Fibroblast of lung (primary cell): Measurements from ENCODE around the gene CBLC.

Experiments
- CTCF ChIP-seq, 2 donors: IDR thresholded peaks in 1 of 2; conservative IDR thresholded peaks in 1 of 2; 1 replicate in 1 of 2; 2 replicates in 1 of 2; pipeline ENCODE4 v1.5.1; 2011 to 2012; ENCODE audit warnings: low read length in 2 of 2, control low read depth in 1 of 2, inconsistent platforms in 1 of 2, low read depth in 1 of 2, mild to moderate bottlenecking in 1 of 2
- EZH2 ChIP-seq: IDR thresholded peaks from 2 replicates; pipeline ENCODE4 v1.5.1; 2012; ENCODE audit warnings: low read length, control low read depth, mild to moderate bottlenecking; ENCODE audit errors: missing control alignments

- TF ChIP-seq CTCF (conservative IDR thresholded peaks at IDR 0.05 in 1 of 2, IDR thresholded peaks at IDR 0.05 in 1 of 2; ENCODE audit: low read depth in 1 of 2, low read length in 2 of 2) = no peak
- TF ChIP-seq EZH2 = no peak
Observed at GRCh38 chr19:44738603-44739558, 38.8 kb upstream of the CBLC start.
